GM12892 (cell line): ENCODE data around the gene ERC1.

Experiments used
- POLR2A ChIP-seq: IDR thresholded peaks from 2 replicates; pipeline ENCODE4 v1.6.1; 2011; ENCODE audit warnings: low read depth, low read length, control low read depth
- POLR2AphosphoS5 ChIP-seq: IDR thresholded peaks from 2 replicates; pipeline ENCODE4 v1.6.1; 2011; ENCODE audit warnings: low read depth, low read length, control low read depth

DNA sequence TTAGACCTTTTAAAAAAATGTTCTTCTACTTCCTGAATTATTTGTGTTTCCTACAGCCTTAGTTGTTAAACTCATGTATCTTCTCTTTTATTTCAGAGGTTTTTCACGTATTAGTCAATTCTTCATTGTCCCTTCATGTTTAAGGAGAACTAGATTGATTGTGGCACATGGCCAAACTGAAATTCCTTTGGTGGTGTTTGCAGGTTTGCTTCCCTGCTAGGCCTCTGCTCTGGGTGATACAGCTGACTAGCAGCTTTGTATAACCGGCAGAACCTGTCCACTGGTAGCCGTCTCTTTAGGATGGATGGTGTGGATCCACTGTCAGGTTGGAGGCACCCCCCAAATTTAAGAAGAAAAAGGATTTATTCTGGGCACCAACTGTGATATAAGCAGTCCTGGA, 341.3 kb downstream of the ERC1 start:
- TF ChIP-seq POLR2A (no peak), POLR2AphosphoS5 (no peak)
